ENCODE data around the gene PDE9A. TPM values are rescaled to one million over a fixed set of nuclear protein-coding genes. Genes with fewer than 3 reads are reported as not detected.

Gene PDE9A
- total and polyA plus RNA-seq, 2 donors (not counting 3 experiments of a cell fraction or from before 2014, with no cell fraction given): 0.28 to 2.2 TPM

- dilution Hi-C loops (cut with MboI; ENCODE audit: extremely low pct_ligation_motif_present, low sequenced_read_pairs): no loop called here
- peaks cover 14 to 16% of the 10 kb centered on the region in 2 experiments for H3K27me3 ChIP-seq (ENCODE audit: control insufficient read depth in 2 of 2, insufficient read depth in 2 of 2, low read length in 2 of 2)
Observed at GRCh38 chr21:42658320-42659105, 5.1 kb downstream of the PDE9A start.

More at GRCh38 chr21:42658320-42659105, 5.1 kb downstream of the PDE9A start:
- H3K9me3 ChIP-seq (replicated peaks; ENCODE audit: control insufficient read depth, insufficient read depth, low read length): no peaks in the 10 kb centered on the region
- no peaks in the 10 kb centered on the region for H3K36me3 ChIP-seq (ENCODE audit: control insufficient read depth in 2 of 2, extremely low read depth in 1 of 2, insufficient read depth in 2 of 2, low read length in 2 of 2)
- BruUV-seq (replicated peaks): no TSS peak
- POLR2A ChIA-PET: no interaction called here
- no peak for TF ChIP-seq FOS (IDR thresholded peaks at IDR 0.05; ENCODE audit: borderline replicate concordance, insufficient read depth, low read length)
- no peak for TF ChIP-seq GATA2 (IDR thresholded peaks at IDR 0.05; ENCODE audit: insufficient read depth, insufficient read length, low read depth, low read length)
- no peak for TF ChIP-seq POLR2A (IDR thresholded peaks at IDR 0.05; ENCODE audit: low read depth, low read length)
- no peak for TF ChIP-seq EZH2 (IDR thresholded peaks at IDR 0.05; ENCODE audit: borderline replicate concordance, low read depth, low read length, severe bottlenecking)
- TF ChIP-seq MAX (IDR thresholded peaks at IDR 0.05; ENCODE audit: insufficient read depth, insufficient read length): no peak
- TF ChIP-seq MYC (IDR thresholded peaks at IDR 0.05; ENCODE audit: low read depth, low read length): no peak
- TF ChIP-seq CTCF (IDR thresholded peaks at IDR 0.05; ENCODE audit: extremely low read depth in 1 of 2, insufficient read depth in 1 of 2, low read depth in 1 of 2, low read length in 2 of 2): no peak
- TF ChIP-seq POLR2AphosphoS5 (IDR thresholded peaks at IDR 0.05; ENCODE audit: insufficient read depth, low read depth, low read length): no peak
- TF ChIP-seq JUN (IDR thresholded peaks at IDR 0.05; ENCODE audit: borderline replicate concordance, insufficient read depth, insufficient read length, low read depth): no peak
- no peak overlapping the region for H3K9ac ChIP-seq (replicated peaks; ENCODE audit: extremely low read depth, insufficient read depth, low read length)
- no peak overlapping the region for H3K4me2 ChIP-seq (ENCODE audit: insufficient read depth, low read length)
- H3K9me1 ChIP-seq (replicated peaks; ENCODE audit: control insufficient read depth, extremely low read depth, insufficient read depth, low read length): no peaks in the 10 kb centered on the region
- FAIRE-seq (no peak), DNase-seq (ENCODE audit: low read depth, low spot score) (no peak)
- no peaks in the 10 kb centered on the region for H3K79me2 ChIP-seq (ENCODE audit: control insufficient read depth, insufficient read depth, low read length)
- no peaks in the 10 kb centered on the region for H3K4me1 ChIP-seq (ENCODE audit: control insufficient read depth, extremely low read depth, insufficient read depth, low read length)
- intact Hi-C loops (cut with micrococcal nuclease): no loop called here
- H2AFZ ChIP-seq (ENCODE audit: low read depth, low read length): no peak overlapping the region
- H3K4me3 ChIP-seq (replicated peaks in 1 of 3; ENCODE audit: insufficient read depth in 1 of 3, low read depth in 1 of 3, low read length in 3 of 3): no peak overlapping the region
- H3K27ac ChIP-seq (ENCODE audit: insufficient read depth, low read depth, low read length): no peak overlapping the region
- CTCF ChIA-PET: no interaction called here
- H4K20me1 ChIP-seq (replicated peaks; ENCODE audit: control insufficient read depth, extremely low read depth, insufficient read depth, low read length): no peaks in the 10 kb centered on the region
